Gastroesophageal sphincter (tissue), 3 donors: ENCODE data around the gene SDS.

Experiments used
- POLR2A ChIP-seq, 2 donors: fragments of 450-650 bp; IDR thresholded peaks; one replicate each; pipeline ENCODE4 v1.6.1; 2017; ENCODE audit warnings: antibody characterized with exemption in 2 of 2, mild to moderate bottlenecking in 2 of 2, moderate library complexity in 1 of 2
- POLR2AphosphoS5 ChIP-seq: sonication (generic); formaldehyde crosslinking; IDR thresholded peaks from one replicate; pipeline ENCODE4 v1.6.1; 2017; ENCODE audit warnings: antibody characterized with exemption
- TF ChIP-seq, protein P1 (sequence below), 4 experiments: fragments of 200-600 bp in 2 of 4; fragments of 450-650 bp in 2 of 4; sonication (generic) in 1 of 4; IDR thresholded peaks; one replicate each; pipeline ENCODE4 v1.5.1; 2017 to 2019; ENCODE audit warnings: antibody characterized with exemption in 4 of 4, mild to moderate bottlenecking in 2 of 4, moderate library complexity in 2 of 4

DNA sequence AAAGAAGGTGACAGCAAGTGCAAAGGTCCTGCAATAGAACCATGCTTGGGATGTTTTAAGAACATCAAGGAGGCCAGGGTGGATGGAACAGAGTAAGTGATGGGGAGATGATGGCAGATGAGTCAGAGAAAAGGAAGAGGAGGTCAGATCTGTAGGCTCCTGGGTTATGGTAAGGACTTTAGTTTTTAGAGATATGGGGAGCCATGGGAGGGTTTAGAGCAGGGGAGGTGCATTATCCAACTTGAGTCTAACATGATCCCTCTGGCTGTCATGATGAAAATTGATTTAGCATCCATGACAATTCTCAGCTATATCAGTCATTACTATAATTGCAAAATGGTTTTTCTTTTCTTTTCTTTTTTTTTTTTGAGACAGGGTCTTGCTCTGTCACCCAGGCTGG is 52.6 kb downstream of the SDS start:
- TF ChIP-seq POLR2A (IDR thresholded peaks at IDR 0.05) (no peak), POLR2AphosphoS5 (no peak)
- TF ChIP-seq, protein P1, sequence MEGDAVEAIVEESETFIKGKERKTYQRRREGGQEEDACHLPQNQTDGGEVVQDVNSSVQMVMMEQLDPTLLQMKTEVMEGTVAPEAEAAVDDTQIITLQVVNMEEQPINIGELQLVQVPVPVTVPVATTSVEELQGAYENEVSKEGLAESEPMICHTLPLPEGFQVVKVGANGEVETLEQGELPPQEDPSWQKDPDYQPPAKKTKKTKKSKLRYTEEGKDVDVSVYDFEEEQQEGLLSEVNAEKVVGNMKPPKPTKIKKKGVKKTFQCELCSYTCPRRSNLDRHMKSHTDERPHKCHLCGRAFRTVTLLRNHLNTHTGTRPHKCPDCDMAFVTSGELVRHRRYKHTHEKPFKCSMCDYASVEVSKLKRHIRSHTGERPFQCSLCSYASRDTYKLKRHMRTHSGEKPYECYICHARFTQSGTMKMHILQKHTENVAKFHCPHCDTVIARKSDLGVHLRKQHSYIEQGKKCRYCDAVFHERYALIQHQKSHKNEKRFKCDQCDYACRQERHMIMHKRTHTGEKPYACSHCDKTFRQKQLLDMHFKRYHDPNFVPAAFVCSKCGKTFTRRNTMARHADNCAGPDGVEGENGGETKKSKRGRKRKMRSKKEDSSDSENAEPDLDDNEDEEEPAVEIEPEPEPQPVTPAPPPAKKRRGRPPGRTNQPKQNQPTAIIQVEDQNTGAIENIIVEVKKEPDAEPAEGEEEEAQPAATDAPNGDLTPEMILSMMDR (IDR thresholded peaks at IDR 0.05), result no peak
